ENCODE data around the gene KLHDC2. TPM values are rescaled to one million over a fixed set of nuclear protein-coding genes. Genes with fewer than 3 reads are reported as not detected.
A peak's percentile ranks its signal among the peaks of the same experiment; 100 is the strongest.
"Not testable (repeated sequence)": the region's sequence is repeated elsewhere in the genome, so short reads cannot be mapped to it uniquely, and the experiment has no call there.

The KLHDC2 gene
- total and polyA plus RNA-seq, 2 donors (not counting 3 experiments of a cell fraction or from before 2014, with no cell fraction given) = 25.2 to 29.2 TPM

DNA sequence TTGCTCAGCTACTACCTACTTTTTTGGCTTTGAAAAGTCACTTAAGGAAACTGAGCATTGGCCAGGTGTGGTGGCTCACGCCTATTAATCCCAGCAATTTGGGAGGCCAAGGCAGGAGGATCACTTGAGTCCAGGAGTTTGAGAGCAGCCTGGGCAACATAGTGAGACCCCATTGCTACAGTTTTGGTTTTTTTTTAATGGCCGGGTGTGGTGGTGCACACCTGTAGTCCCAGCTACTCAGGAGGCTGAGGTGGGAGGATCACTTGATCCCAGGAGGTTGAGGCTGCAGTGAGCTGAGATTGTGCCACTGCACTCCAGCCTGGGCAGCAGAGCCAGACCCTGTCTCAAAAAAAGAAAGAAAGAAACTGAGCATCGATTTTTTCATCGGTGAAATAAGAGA, 32.3 kb upstream of the KLHDC2 start:
- CTCF ChIA-PET = interaction anchor here (1.1 kb wide), 1 partner anchor 11 kb away, joined by 3 read pairs; no protein-coding TSS in a partner anchor
- DNase-seq (ENCODE audit: low read depth, low spot score); H3K27me3 ChIP-seq (ENCODE audit: control insufficient read depth in 2 of 2, insufficient read depth in 2 of 2, low read length in 2 of 2); H3K4me1 ChIP-seq (ENCODE audit: control insufficient read depth, extremely low read depth, insufficient read depth, low read length); H2AFZ ChIP-seq (ENCODE audit: low read depth, low read length); FAIRE-seq; H3K4me3 ChIP-seq (replicated peaks in 1 of 3; ENCODE audit: insufficient read depth in 1 of 3, low read depth in 1 of 3, low read length in 3 of 3); H3K4me2 ChIP-seq (ENCODE audit: insufficient read depth, low read length); H3K9me1 ChIP-seq (replicated peaks; ENCODE audit: control insufficient read depth, extremely low read depth, insufficient read depth, low read length); BruUV-seq (replicated peaks); H3K27ac ChIP-seq (ENCODE audit: insufficient read depth, low read depth, low read length); H3K79me2 ChIP-seq (ENCODE audit: control insufficient read depth, insufficient read depth, low read length); POLR2A ChIA-PET; intact Hi-C loops (cut with micrococcal nuclease); H4K20me1 ChIP-seq (replicated peaks; ENCODE audit: control insufficient read depth, extremely low read depth, insufficient read depth, low read length); H3K36me3 ChIP-seq (ENCODE audit: control insufficient read depth in 2 of 2, extremely low read depth in 1 of 2, insufficient read depth in 2 of 2, low read length in 2 of 2); H3K9me3 ChIP-seq (replicated peaks; ENCODE audit: control insufficient read depth, insufficient read depth, low read length); dilution Hi-C loops (cut with MboI; ENCODE audit: extremely low pct_ligation_motif_present, low sequenced_read_pairs); H3K9ac ChIP-seq (replicated peaks; ENCODE audit: extremely low read depth, insufficient read depth, low read length): not testable (repeated sequence)

DNA sequence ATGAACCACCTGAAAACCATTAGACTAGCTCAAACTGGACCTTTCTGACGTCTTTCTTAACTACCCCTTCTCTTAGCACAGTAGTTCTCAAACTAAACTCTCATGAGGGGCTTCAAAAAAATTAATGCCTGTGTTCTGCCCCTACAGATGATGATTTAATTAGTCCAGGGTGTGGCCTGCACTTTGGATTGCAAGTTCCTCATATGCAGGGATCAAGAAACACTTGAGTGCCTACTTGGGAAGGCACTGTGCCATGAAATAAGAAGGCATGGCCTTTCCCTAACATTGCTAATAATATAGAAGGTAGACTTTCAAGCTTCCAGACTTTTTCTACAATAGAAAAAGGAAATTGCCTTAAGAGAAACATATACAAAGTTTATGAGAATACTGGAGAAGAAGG, 22.8 kb upstream of the KLHDC2 start:
- Histone ChIP-seq H3K27me3 (ENCODE audit: control insufficient read depth in 2 of 2, insufficient read depth in 2 of 2, low read length in 2 of 2) (no peaks in the 10 kb centered on the region), H3K79me2 (ENCODE audit: control insufficient read depth, insufficient read depth, low read length) (no peaks in the 10 kb centered on the region), H3K36me3 (ENCODE audit: control insufficient read depth in 2 of 2, extremely low read depth in 1 of 2, insufficient read depth in 2 of 2, low read length in 2 of 2) (no peaks in the 10 kb centered on the region), H3K9me3 (replicated peaks; ENCODE audit: control insufficient read depth, insufficient read depth, low read length) (no peaks in the 10 kb centered on the region), H3K4me3 (replicated peaks in 1 of 3; ENCODE audit: insufficient read depth in 1 of 3, low read depth in 1 of 3, low read length in 3 of 3) (no peak overlapping the region), H3K9ac (replicated peaks; ENCODE audit: extremely low read depth, insufficient read depth, low read length) (no peak overlapping the region), H3K27ac (ENCODE audit: insufficient read depth, low read depth, low read length) (no peak overlapping the region), H3K4me2 (ENCODE audit: insufficient read depth, low read length) (no peak overlapping the region), H3K9me1 (replicated peaks; ENCODE audit: control insufficient read depth, extremely low read depth, insufficient read depth, low read length) (no peaks in the 10 kb centered on the region), H2AFZ (ENCODE audit: low read depth, low read length) (no peak overlapping the region), H3K4me1 (ENCODE audit: control insufficient read depth, extremely low read depth, insufficient read depth, low read length) (no peaks in the 10 kb centered on the region), H4K20me1 (replicated peaks; ENCODE audit: control insufficient read depth, extremely low read depth, insufficient read depth, low read length) (no peaks in the 10 kb centered on the region)
- dilution Hi-C loops (cut with MboI; ENCODE audit: extremely low pct_ligation_motif_present, low sequenced_read_pairs) = no loop called here
- no peak for TF ChIP-seq POLR2A (IDR thresholded peaks at IDR 0.05; ENCODE audit: low read depth, low read length)
- TF ChIP-seq, protein P1, sequence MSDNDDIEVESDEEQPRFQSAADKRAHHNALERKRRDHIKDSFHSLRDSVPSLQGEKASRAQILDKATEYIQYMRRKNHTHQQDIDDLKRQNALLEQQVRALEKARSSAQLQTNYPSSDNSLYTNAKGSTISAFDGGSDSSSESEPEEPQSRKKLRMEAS (IDR thresholded peaks at IDR 0.05; ENCODE audit: insufficient read depth, insufficient read length) = no peak
- FAIRE-seq = no peak
- intact Hi-C loops (cut with micrococcal nuclease) = no loop called here
- CTCF ChIA-PET = no interaction called here
- POLR2A ChIA-PET = no interaction called here
- BruUV-seq (replicated peaks) = no TSS peak
- no peak for DNase-seq (ENCODE audit: low read depth, low spot score)

DNA sequence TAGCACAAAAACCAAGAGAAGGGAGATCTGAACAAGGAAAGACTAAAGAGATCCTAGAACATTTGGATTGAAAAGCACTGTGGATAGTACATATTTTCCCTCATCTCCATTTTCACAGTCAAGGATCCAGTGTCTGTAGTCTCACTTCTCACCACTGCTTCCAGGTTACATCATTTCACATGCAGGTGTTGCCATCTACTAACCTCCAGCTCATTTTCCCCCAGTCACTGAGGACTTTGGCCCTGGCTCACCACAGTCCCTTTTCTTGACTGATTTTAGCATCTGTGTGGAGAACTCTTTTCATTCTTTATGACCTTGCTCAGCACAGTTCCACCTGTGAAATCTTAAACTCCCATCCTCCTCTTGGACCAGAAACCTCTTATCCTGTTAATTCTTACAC, 21.5 kb upstream of the KLHDC2 start:
- H3K9me1 ChIP-seq (replicated peaks; ENCODE audit: control insufficient read depth, extremely low read depth, insufficient read depth, low read length); dilution Hi-C loops (cut with MboI; ENCODE audit: extremely low pct_ligation_motif_present, low sequenced_read_pairs); DNase-seq (ENCODE audit: low read depth, low spot score); H3K4me1 ChIP-seq (ENCODE audit: control insufficient read depth, extremely low read depth, insufficient read depth, low read length); H2AFZ ChIP-seq (ENCODE audit: low read depth, low read length); intact Hi-C loops (cut with micrococcal nuclease); H3K9ac ChIP-seq (replicated peaks; ENCODE audit: extremely low read depth, insufficient read depth, low read length); H3K4me3 ChIP-seq (replicated peaks in 1 of 3; ENCODE audit: insufficient read depth in 1 of 3, low read depth in 1 of 3, low read length in 3 of 3); H3K4me2 ChIP-seq (ENCODE audit: insufficient read depth, low read length); H3K9me3 ChIP-seq (replicated peaks; ENCODE audit: control insufficient read depth, insufficient read depth, low read length); CTCF ChIA-PET; H3K36me3 ChIP-seq (ENCODE audit: control insufficient read depth in 2 of 2, extremely low read depth in 1 of 2, insufficient read depth in 2 of 2, low read length in 2 of 2); H3K79me2 ChIP-seq (ENCODE audit: control insufficient read depth, insufficient read depth, low read length); H3K27ac ChIP-seq (ENCODE audit: insufficient read depth, low read depth, low read length); H3K27me3 ChIP-seq (ENCODE audit: control insufficient read depth in 2 of 2, insufficient read depth in 2 of 2, low read length in 2 of 2); BruUV-seq (replicated peaks); H4K20me1 ChIP-seq (replicated peaks; ENCODE audit: control insufficient read depth, extremely low read depth, insufficient read depth, low read length): not testable (repeated sequence)
- FAIRE-seq = peak; percentile 79
- POLR2A ChIA-PET = interaction anchor here (0.6 kb wide), 1 partner anchor 562 kb away, joined by 3 read pairs; no protein-coding TSS in a partner anchor

Data from endothelial cell of umbilical vein (primary cell).